Measurements from ENCODE around the gene ICE2.
A peak's percentile ranks its signal among the peaks of the same experiment; 100 is the strongest.

ICE2 gene, protein sequence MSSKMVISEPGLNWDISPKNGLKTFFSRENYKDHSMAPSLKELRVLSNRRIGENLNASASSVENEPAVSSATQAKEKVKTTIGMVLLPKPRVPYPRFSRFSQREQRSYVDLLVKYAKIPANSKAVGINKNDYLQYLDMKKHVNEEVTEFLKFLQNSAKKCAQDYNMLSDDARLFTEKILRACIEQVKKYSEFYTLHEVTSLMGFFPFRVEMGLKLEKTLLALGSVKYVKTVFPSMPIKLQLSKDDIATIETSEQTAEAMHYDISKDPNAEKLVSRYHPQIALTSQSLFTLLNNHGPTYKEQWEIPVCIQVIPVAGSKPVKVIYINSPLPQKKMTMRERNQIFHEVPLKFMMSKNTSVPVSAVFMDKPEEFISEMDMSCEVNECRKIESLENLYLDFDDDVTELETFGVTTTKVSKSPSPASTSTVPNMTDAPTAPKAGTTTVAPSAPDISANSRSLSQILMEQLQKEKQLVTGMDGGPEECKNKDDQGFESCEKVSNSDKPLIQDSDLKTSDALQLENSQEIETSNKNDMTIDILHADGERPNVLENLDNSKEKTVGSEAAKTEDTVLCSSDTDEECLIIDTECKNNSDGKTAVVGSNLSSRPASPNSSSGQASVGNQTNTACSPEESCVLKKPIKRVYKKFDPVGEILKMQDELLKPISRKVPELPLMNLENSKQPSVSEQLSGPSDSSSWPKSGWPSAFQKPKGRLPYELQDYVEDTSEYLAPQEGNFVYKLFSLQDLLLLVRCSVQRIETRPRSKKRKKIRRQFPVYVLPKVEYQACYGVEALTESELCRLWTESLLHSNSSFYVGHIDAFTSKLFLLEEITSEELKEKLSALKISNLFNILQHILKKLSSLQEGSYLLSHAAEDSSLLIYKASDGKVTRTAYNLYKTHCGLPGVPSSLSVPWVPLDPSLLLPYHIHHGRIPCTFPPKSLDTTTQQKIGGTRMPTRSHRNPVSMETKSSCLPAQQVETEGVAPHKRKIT

DNA sequence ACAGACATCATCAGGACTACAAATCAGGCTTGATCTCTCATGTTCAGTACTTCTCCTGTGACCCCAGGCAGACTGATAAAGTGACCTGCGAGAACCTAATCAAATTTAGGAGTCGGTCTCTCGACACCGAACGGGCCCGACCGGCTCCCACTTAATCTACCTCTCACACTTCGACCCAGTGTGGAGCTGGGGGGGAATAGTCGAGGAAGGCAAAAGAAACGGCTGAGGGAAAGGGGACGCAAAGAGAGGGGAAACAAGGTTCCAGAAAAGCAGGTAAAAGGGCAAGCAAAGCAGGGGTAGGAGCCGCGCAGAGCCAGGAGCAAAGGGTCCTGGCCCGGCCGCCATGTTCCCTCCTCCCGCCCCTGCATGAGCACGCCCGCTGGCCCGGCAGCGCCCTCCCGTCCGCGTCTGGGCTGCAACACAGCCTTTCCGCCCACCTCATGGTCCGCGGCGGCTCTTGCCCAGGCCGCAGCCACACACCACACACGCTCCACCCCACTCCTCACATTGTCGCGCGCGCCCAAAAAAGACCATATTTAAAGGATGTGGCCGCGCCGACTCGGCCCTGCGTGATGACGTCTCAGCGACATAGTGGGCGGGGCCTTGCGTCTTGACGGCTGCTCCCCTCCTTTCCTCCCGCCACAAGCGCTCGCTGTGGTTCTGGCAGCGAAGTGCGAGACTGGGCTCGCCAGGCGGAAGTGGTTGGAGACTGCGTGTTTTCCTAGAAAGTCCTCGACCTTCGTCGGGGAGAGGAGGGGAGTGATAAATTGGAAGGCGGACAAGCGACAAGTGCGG, at the start of gene ICE2:
ICE2 (minus strand) TSS at position 577 of the 795 bp plus-strand sequence. CDS start 1,165 bp downstream, outside the sequence.
- peak; percentile 93 to 95 for DNase-seq

DNA sequence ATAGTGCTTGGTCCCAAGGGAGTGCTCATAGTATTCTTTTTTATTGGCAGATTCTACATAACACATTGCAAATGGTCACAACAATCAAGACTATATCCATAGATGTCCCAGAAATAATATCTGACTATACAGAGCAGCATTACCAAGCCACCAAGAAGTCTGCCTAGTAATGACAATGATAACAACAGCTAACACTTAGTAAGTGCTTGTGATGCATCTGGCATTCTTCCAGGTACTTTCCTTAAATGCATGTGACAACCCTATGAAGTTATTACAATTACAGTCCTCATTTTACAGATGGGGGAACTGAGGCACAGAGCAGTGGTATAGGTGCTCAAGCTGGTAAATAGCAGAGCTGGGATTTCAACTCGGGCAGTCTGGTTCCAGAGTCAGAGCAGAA, 49.6 kb upstream of the ICE2 start:
- DNase-seq, result no peak

DNA sequence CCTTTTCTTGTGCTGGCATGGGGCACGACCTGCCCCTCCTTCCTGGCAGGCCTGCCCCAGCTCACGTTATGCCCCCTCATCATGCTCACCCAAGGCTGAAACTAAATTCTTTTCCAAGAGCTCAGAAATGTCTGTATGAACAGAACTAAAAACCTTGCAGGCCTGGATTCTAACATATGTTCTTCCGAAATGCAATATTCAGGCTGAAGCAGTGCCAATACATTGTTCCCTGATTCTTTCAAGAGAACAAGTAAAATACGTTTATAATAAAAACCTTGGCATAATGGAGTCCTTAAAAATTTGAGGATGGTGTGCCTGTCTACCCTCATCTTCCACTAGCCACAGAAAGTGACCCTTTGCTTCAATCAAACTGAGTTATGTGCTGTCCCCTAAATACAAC, 48.5 kb upstream of the ICE2 start:
- no peak for DNase-seq

DNA sequence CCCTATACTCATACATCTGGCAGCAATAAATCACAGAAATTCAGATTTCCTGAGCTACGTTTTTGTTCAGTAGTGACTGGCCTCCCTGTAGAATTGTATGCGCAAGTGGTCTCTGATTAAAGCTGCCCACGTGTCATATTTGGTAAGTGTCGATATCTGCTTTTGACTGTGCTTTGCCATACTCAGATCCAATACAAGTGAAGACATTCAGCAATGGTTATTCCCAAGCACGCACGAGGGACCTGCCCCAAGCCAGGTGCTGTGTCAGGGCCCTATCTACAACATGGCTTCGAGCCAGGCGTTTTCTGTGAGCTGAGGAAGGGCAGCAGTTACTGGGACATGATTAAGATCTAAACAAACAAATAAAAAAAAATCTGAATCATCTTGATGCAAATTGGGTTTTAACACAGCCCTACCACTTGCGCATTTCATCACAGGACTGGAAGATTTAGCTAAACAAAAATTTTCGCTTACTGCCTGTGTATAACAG, 47.2 kb upstream of the ICE2 start:
- DNase-seq, result no peak

DNA sequence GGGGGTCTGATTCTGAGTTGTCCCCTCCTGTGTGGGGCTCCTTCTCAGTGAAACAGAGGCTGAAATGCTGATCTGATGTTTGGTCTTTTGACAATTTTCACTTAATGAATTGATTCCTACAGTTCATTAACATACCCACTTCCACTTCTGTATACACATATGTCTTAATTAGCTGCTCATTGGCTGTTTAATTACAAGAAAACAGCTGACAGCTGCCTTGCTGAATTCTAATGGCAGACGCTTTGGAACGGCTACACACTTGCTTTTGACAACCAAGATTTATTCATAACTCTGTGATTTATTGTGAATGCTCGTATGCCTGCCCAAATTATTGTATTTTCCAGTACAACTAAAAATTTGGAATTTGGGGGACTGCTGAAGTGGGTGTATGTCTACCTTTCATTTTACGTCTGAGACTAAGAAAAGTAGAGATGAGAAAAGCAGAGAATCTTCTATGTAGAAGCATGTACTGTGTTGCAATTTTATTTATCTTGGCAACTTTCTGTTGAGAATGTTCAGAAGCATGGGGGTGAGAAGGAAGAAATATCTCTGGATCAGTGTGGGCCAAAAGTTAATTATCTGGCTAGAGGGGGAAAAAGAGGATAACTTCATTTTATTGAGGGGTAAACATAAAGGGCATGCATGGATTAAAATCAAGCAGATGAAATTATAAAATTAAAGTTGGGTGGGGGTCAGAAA, 46.5 kb upstream of the ICE2 start:
- DNase-seq, result no peak

DNA sequence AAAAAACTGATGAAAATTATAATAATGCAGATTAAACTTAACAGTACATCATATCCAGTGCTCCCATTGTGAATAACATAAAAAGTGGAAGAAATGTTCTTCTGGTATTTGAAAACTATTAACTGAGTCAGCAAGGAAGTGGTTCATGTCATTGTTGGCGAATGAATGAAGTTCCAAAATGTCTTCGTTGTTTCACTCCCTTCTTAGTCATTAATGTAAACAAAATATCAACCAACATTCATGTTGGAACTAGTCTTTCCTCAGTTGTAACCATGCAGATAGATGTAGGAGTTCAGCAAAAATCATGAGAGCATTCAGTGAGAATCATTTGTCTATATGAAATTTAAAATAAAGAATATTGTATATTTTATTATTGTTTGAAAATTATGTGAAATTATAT, 44.1 kb upstream of the ICE2 start:
- no peak for DNase-seq

DNA sequence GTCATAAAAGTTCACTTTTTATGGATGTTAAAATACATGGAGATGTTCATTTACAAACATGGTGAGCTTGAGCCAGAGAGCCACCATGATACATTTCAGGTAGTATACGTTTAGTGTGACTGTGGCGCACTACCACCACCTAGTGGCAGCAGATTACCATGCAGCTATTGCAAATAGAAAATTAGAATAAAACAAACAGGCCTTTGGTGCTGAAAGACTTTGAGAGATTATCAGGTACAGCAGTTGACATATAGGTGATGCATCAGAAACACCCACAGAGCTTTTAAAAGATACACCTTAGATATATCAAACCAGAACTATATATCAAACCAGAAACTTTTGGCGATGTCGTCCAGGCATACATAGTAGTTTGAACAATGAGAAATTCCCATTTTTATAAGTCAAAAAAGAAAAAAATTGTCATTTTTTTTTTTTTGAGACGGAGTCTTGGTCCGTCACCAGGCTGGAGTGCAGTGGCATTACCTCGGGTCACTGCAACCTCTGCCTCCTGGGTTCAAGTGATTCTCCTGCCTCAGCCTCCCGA, 42.0 kb upstream of the ICE2 start:
- DNase-seq, result peak; percentile 68 to 79

DNA sequence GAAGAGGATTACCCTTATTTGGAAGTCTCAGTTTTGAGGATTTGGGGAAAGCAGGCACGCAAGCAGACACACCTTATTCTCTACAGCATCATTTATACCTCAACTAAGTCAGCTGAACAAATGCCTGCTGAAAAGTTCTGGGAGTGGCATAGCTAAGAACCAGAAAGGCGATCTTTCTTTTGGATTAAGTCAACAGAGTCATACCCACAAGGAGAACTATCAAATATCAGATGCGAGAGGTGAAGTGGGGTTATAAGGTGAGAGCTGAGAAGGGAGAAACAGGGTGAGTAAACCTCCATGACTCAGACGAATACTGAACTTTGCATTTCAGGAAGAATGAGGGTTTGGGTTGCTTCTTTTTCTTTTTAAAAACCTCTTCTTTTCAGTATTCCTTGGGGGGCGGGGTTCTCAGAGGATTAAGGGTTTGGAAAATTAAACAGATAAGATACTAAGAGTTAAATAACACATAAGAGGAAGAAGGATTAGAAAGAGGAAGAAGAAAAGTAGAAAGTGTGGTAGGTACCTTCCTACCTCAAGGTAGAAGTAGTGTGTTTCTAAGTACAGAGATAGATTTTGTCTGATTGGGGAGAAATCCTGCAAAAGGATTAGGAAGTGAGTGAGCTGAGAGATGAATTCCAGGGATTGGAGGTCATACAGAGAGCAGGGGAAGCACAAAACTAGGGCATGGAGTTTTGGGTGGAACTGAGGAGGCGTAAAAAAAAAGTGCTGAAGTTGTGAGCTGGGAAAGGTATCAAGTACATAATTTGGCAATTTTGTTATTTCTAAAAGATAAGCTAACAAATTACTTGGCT, 41.3 kb upstream of the ICE2 start:
- no peak for DNase-seq

DNA sequence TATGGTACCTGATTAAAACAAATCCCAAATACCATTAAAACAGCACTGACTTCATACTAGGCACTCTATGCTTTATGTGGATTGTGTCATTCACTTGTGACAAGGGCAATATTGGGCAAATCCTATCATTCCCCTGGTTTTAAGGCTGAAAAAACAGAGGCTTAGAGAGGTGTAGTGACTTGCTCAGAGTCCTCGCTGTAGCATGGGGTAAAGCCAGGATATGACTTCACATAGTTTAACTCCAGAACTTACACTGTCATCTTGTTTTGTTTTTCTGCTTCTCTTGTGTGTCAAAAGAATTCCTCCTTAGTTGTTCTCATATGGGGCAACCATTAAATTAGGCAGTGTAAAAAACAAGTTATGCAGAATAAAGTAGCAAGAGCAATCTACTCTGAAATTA, 40.3 kb upstream of the ICE2 start:
- no peak for DNase-seq

DNA sequence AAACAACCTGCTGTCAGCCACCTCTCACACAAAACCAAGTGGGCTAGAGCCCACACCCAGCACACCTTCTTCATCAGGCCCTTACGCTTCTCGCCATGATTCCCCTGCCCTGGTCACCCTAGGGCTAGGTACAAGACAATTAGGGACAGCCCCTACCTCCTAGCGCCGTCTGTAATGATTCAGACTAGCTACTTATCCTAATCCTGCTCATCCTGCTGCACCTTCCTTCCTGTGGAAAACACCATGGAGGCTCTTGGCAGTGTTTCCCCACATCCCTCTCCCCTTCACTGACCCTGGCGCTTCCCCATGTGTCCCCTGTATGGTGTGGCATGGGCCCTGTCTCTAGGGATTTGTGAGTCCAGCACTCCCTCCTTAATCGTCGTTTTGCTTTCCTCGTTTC, 39.6 kb upstream of the ICE2 start:
- DNase-seq, result no peak

DNA sequence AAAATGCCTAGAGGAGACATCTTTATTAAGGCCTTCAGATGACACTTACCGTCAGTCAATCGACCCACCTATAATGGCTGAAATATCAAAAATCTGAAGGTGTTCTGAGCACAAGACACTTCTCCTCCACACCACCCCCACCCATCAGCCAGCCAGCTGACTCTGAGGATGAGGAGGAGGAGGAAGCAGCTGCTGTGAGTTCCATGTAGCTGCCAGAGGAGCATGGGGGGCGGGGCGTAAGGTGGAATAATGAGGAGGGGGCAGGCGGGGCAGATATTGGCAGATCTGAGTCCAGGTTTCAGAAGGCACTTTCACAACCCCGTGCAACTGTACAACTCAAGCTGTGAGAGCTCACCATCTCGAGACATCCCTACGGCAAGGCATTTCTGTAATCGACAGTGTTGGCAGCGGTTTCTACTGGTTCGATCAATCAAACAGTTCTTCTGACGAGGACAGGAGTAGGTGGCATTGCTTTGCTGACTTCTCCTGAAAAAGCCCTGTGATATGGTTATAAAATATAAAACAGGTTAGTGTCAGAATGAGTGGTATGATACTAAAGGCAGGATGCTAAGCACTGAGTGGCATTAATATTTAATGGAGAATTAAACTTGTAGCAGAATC, 35.4 kb upstream of the ICE2 start:
- no peak for DNase-seq

DNA sequence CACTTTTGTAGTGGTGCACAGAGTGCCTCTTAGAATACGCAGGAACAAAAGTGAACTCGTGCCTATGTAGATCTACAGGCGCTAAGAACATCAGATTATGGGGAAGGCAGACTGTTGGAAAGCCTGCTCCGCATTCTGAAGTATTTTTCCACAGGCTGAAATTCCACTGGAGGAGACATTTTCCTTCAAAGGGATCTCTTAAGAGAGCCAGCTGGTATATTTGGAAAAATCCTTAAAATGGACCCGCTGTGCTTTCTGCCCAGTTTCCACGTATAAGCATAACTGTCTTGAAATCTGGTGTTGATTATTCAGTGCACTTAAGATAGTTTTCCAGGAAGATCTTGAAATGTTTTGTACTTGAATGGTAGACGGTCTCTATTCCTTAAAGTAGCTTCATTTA, 34.7 kb upstream of the ICE2 start:
- no peak for DNase-seq

DNA sequence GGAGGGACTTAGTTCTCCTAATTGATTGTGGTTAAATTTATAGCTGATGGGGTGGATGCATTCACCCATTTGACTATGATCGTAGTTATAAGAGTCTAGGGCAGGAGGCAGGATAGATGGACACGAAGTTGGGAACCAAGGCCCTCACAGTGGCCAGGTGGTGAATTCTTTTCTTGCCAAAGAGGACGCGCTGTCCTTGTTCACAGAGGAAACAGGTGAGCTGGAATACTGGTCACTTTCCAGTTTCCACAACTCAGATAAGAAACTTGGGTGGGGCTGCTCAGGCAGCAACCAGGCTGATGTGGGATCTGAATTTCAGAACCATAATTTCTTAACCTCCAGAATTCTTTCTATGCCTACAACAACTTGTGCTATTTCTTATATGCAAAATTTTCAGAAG, 34.0 kb upstream of the ICE2 start:
- no peak for DNase-seq

DNA sequence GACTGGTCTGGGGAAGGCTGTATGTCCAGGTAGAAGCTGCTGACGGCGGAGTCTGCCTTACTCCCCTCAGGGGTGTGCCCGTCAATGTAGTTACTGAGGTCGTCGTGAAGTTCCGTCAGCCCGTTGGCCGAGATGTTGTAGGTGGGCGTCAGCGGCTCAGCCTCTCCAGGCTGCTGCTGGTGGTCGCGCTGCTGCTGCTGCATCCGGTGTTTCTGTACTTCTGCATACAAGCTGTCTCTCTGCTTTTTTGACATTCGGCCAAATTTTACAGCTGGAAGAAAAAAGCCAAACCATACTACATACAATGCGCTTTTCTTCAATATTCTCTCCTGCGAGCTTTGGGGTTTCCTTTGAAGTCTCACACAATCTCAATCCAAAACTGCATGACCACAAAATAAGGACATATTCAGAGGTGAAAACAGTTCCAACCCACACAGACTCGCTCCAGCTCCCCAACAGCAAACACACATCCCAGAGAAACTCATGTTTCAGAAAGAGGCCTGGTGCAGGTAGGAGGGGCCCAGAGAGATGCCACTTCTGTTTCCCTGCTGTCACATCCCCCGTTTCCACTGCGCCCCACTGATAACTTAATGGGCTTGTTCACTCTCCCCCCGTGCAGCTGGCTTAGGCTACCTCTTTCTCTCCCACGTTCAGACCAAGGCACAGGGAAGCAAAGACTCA, 32.5 kb upstream of the ICE2 start:
- DNase-seq, result no peak

DNA sequence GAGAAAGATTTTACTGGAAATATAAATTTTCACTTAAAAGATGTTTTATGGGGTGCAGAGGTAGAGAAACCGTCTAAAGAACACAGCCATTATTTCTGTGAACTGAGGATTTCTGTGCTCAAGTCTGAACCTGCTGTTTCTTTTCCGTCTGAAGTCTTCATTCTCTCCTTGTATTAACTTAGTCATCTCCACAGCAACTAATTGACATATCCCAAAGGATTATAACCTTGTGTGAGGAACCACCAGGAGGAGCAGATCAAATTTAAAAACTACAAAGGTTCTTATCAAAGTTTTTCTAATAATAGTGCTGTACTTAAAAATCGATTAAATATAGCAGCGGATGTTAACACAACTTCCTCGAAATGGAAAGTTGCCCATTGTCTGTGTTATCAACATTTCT, 31.1 kb upstream of the ICE2 start:
- no peak for DNase-seq

DNA sequence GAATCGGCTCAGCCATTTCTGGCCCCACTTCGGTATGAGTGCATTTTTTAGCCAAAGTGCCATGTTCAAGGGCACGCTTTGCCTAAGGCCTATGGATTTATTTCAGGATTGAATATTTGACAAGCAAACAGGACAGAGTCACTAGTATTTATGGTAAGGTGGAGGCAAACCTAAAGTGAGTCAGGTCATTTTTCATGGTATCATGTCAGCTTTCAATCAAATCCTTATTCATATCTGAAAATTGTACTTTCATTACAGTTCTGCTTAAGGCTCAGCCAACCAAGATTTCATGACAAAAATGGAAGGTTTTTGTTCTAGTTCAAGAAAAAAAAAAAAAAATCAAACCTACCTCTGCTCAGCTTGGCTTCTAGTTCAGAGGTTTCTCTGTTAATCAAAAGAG, 30.5 kb upstream of the ICE2 start:
- no peak for DNase-seq

DNA sequence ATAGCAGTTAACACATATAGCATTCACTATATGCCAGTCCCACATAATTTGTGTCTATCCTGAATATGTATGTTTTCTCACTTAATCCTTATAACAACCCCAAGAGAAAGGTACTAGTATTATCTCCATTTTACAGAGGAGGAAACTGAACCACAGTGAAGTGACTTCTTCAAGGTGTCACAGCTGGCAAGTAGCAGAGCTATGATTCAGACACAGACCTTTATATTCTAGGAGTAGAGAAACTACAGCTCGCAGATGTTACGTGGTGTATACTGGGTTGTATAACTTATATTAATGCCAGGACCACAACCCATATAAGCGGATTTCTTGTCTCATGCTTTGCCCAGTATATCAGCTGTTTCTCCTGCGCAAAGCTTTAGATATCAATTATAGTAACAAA, 29.5 kb upstream of the ICE2 start:
- no peak for DNase-seq

DNA sequence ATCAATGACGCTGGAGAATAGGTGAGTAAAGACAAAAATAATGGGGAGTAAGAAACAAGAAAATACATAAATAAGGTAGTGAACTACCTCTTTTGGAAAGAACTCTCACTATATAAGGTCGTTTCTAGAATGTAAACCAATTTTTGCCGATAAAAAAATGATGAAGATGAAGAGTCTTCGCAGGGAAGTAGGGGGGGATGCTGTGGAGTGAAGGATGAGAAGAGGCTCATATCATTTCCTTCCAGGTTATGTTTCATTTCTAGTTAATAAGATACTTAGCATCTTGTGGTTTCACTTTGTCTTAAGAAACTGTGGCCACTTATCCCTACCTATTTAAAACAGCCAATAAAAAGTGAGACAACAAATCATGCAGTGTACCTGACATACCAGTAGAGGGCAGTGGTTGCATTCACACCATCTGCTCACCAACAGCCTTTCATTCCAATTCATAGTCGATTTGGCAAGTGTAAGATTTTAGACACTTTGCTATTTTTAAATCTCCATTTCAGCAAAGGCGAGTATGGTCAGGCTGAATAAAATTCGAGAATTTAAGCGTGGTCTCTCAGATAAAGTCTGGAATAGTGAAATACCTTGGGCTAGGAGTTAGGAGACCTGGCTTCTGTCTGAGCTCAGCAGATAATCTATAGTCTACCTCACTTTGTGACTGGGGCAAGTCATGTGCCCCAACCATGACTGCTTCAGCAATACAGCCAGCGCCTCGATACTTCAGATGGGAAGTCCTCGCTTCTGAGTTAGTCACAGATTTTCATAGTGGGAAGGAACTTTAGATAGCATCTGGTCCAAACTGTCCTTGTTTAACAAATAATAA, 28.9 kb upstream of the ICE2 start:
- DNase-seq, result peak; percentile 75 to 76

DNA sequence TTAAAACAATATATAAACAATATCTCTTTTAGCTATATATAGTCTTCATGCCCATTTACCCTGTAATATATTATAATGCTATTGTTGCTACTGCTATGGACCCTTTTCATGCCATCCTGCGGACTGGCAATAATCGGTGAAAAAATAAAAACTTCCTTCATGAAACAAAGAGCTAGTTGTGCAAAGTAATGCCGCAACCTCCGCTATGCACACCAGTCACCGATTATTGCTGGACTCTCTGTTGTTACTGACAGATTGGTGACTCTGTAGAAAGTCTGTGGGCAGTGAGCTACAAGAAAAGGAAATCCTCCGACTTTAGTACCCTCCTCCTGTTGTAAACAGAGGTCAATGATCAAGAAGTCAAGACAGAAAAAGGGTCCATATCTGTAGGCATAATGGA, 17.9 kb upstream of the ICE2 start:
- no peak for DNase-seq

Data from Kasumi-1 (cell line).